Gastrocnemius medialis (tissue), 4 donors: ENCODE data around the gene JSRP1.

Source experiments
- CTCF ChIP-seq, 5 experiments: fragments of 450-650 bp in 3 of 5; fragments of 200-600 bp in 2 of 5; sonication (generic) in 2 of 5; IDR thresholded peaks in 4 of 5; conservative IDR thresholded peaks in 1 of 5; 1 replicate in 4 of 5; 2 replicates in 1 of 5; pipeline ENCODE4 v1.5.1; 2016 to 2019; ENCODE audit warnings: antibody characterized with exemption in 5 of 5, mild to moderate bottlenecking in 3 of 5, moderate library complexity in 3 of 5
- POLR2A ChIP-seq, 2 donors: fragments of 450-650 bp; IDR thresholded peaks; one replicate each; pipeline ENCODE4 v1.6.1; 2017; ENCODE audit warnings: antibody characterized with exemption in 2 of 2, mild to moderate bottlenecking in 2 of 2, moderate library complexity in 2 of 2

- TF ChIP-seq CTCF (IDR thresholded peaks at IDR 0.05 in 4 of 5, conservative IDR thresholded peaks at IDR 0.05 in 1 of 5) = no peak
- TF ChIP-seq POLR2A (IDR thresholded peaks at IDR 0.05) = no peak
Measured at GRCh38 chr19:2246801-2247361, 9.3 kb downstream of the JSRP1 start.
